ENCODE results near the gene FAM9C.

DNA sequence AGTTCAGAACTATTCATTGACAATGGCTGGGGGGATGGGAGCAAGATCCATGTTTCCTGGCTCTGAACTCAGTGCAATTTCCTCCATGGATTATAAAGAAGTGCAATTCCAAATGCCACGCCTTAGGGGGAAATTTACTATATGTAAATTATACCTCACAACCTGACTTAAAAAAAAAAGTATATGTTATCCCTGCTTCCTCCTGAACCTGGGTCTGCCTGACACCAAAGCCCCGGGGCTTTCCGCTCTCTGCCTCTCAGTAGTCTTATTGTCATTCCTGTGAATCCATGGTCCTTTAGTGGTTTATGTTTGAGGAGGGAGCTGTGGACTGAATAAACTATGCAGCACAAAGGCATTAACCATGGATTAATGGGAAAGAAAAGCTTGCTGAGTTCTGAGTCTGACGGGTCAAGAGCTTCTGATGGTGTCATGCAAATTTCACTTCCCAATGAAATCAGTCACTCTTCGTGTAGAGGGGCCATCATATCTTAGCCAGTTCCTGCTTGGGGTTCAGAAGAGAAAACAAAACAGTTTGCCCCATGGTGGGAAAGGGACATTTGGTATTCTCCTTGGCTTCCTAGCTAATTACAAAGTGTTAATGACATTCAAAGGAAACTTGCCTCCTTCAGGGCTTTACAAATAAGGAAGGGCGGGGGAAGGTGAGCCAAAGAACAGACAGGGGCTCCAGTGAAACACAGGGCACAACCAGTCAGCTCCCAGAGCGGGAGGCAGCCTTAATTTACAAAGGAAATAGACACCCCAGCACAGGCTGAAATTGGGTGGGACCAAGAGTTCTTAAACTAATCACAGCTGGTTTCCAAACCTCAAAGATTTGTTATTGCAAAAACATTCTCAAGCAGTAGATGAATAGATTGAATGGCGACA, 14.3 kb downstream of the FAM9C start:
- TF ChIP-seq, protein P1, sequence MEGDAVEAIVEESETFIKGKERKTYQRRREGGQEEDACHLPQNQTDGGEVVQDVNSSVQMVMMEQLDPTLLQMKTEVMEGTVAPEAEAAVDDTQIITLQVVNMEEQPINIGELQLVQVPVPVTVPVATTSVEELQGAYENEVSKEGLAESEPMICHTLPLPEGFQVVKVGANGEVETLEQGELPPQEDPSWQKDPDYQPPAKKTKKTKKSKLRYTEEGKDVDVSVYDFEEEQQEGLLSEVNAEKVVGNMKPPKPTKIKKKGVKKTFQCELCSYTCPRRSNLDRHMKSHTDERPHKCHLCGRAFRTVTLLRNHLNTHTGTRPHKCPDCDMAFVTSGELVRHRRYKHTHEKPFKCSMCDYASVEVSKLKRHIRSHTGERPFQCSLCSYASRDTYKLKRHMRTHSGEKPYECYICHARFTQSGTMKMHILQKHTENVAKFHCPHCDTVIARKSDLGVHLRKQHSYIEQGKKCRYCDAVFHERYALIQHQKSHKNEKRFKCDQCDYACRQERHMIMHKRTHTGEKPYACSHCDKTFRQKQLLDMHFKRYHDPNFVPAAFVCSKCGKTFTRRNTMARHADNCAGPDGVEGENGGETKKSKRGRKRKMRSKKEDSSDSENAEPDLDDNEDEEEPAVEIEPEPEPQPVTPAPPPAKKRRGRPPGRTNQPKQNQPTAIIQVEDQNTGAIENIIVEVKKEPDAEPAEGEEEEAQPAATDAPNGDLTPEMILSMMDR (IDR thresholded peaks at IDR 0.05), result no peak
- no peak for TF ChIP-seq POLR2A (IDR thresholded peaks at IDR 0.05)
